NCI-H510A (cell line): Measurements from ENCODE around the gene ECHS1.
"Not testable (repeated sequence)": the region's sequence is repeated elsewhere in the genome, so short reads cannot be mapped to it uniquely, and the experiment has no call there.

Source experiments
- DNase-seq: peaks from one replicate; lab custom pipeline; 2025; lab: John Stamatoyannopoulos, UW

Gene ECHS1

GRCh38 chr10:133324857-133325260 is 48.3 kb downstream of the ECHS1 start:
- no peak for DNase-seq

GRCh38 chr10:133324198-133324792 is 48.9 kb downstream of the ECHS1 start:
- no peak for DNase-seq

GRCh38 chr10:133322064-133322709 is 51.0 kb downstream of the ECHS1 start:
- not testable (repeated sequence) for DNase-seq

GRCh38 chr10:133320852-133321422 is 52.2 kb downstream of the ECHS1 start:
- DNase-seq, result not testable (repeated sequence)

GRCh38 chr10:133318494-133319127 is 54.5 kb downstream of the ECHS1 start:
- DNase-seq, result peak; percentile 66

- no peak for DNase-seq
Measured at GRCh38 chr10:133316732-133317131, 56.4 kb downstream of the ECHS1 start.

GRCh38 chr10:133316266-133316665 is 56.9 kb downstream of the ECHS1 start:
- DNase-seq, result no peak

GRCh38 chr10:133315847-133316246 is 57.3 kb downstream of the ECHS1 start:
- no peak for DNase-seq

GRCh38 chr10:133314911-133315310 is 58.2 kb downstream of the ECHS1 start:
- DNase-seq, result no peak

GRCh38 chr10:133313192-133313591 is 60.0 kb downstream of the ECHS1 start:
- DNase-seq, result no peak

- no peak for DNase-seq
Measured at GRCh38 chr10:133312769-133313145, 60.4 kb downstream of the ECHS1 start.
